ENCODE measurements around the gene CDH6.

Gene CDH6

GRCh38 chr5:31280210-31280609, 86.7 kb downstream of the CDH6 start:
- TF ChIP-seq CTCF (IDR thresholded peaks at IDR 0.05; ENCODE audit: low read depth, low read length) = no peak
- no peak overlapping the region for H3K4me3 ChIP-seq (ENCODE audit: low read depth, low read length)

GRCh38 chr5:31283326-31283725, 89.8 kb downstream of the CDH6 start:
- H3K4me3 ChIP-seq (ENCODE audit: low read depth, low read length) = no peak overlapping the region
- TF ChIP-seq CTCF (IDR thresholded peaks at IDR 0.05; ENCODE audit: low read depth, low read length) = no peak

GRCh38 chr5:31285025-31285424, 91.5 kb downstream of the CDH6 start:
- no peak overlapping the region for H3K4me3 ChIP-seq (ENCODE audit: low read depth, low read length)
- TF ChIP-seq CTCF (IDR thresholded peaks at IDR 0.05; ENCODE audit: low read depth, low read length) = no peak

GRCh38 chr5:31287985-31288384, 94.5 kb downstream of the CDH6 start:
- no peak for TF ChIP-seq CTCF (IDR thresholded peaks at IDR 0.05; ENCODE audit: low read depth, low read length)
- H3K4me3 ChIP-seq (ENCODE audit: low read depth, low read length) = no peak overlapping the region

- TF ChIP-seq CTCF (IDR thresholded peaks at IDR 0.05; ENCODE audit: low read depth, low read length) = no peak
- no peak overlapping the region for H3K4me3 ChIP-seq (ENCODE audit: low read depth, low read length)
Measured at GRCh38 chr5:31289429-31289828, 95.9 kb downstream of the CDH6 start.

- H3K4me3 ChIP-seq (ENCODE audit: low read depth, low read length) = no peak overlapping the region
- TF ChIP-seq CTCF (IDR thresholded peaks at IDR 0.05; ENCODE audit: low read depth, low read length) = no peak
Measured at GRCh38 chr5:31291323-31291854, 97.9 kb downstream of the CDH6 start.

GRCh38 chr5:31300501-31300900, 107.0 kb downstream of the CDH6 start:
- no peak for TF ChIP-seq CTCF (IDR thresholded peaks at IDR 0.05; ENCODE audit: low read depth, low read length)

More at GRCh38 chr5:31300501-31300900, 107.0 kb downstream of the CDH6 start:
- no peak overlapping the region for H3K4me3 ChIP-seq (ENCODE audit: low read depth, low read length)
